Ishikawa (cell line): Measurements from ENCODE around the gene RSU1.

ENCODE experiments used
- EGR1 ChIP-seq: IDR thresholded peaks from 2 replicates; pipeline ENCODE4 v1.6.1; 2012
- EP300 ChIP-seq: IDR thresholded peaks from 2 replicates; pipeline ENCODE4 v1.6.1; 2012; ENCODE audit warnings: borderline replicate concordance
- RAD21 ChIP-seq: IDR thresholded peaks from 2 replicates; pipeline ENCODE4 v1.6.1; 2012; ENCODE audit warnings: low read depth
- TAF1 ChIP-seq: IDR thresholded peaks from 2 replicates; pipeline ENCODE4 v1.6.1; 2012; ENCODE audit warnings: low read depth, mild to moderate bottlenecking
- TCF12 ChIP-seq: IDR thresholded peaks from 2 replicates; pipeline ENCODE4 v1.6.1; 2012; ENCODE audit warnings: low read depth
- TEAD4 ChIP-seq: IDR thresholded peaks from 2 replicates; pipeline ENCODE4 v1.6.1; 2012
- YY1 ChIP-seq: IDR thresholded peaks from 2 replicates; pipeline ENCODE4 v1.6.1; 2012; ENCODE audit warnings: low read depth
- TF ChIP-seq, protein P1 (sequence below): IDR thresholded peaks from 2 replicates; pipeline ENCODE4 v1.6.1; 2012
- TF ChIP-seq, protein P2 (sequence below): IDR thresholded peaks from 2 replicates; pipeline ENCODE4 v1.6.1; 2012; ENCODE audit warnings: low read depth, mild to moderate bottlenecking

GRCh38 chr10:16751244-16751643 is 66.0 kb downstream of the RSU1 start:
- TF ChIP-seq, protein P1, sequence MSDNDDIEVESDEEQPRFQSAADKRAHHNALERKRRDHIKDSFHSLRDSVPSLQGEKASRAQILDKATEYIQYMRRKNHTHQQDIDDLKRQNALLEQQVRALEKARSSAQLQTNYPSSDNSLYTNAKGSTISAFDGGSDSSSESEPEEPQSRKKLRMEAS = no peak
- no peak for TF ChIP-seq YY1
- TF ChIP-seq TAF1 = no peak
- TF ChIP-seq RAD21 = no peak
- TF ChIP-seq EP300 = no peak
- TF ChIP-seq TEAD4 = no peak
- TF ChIP-seq, protein P2, sequence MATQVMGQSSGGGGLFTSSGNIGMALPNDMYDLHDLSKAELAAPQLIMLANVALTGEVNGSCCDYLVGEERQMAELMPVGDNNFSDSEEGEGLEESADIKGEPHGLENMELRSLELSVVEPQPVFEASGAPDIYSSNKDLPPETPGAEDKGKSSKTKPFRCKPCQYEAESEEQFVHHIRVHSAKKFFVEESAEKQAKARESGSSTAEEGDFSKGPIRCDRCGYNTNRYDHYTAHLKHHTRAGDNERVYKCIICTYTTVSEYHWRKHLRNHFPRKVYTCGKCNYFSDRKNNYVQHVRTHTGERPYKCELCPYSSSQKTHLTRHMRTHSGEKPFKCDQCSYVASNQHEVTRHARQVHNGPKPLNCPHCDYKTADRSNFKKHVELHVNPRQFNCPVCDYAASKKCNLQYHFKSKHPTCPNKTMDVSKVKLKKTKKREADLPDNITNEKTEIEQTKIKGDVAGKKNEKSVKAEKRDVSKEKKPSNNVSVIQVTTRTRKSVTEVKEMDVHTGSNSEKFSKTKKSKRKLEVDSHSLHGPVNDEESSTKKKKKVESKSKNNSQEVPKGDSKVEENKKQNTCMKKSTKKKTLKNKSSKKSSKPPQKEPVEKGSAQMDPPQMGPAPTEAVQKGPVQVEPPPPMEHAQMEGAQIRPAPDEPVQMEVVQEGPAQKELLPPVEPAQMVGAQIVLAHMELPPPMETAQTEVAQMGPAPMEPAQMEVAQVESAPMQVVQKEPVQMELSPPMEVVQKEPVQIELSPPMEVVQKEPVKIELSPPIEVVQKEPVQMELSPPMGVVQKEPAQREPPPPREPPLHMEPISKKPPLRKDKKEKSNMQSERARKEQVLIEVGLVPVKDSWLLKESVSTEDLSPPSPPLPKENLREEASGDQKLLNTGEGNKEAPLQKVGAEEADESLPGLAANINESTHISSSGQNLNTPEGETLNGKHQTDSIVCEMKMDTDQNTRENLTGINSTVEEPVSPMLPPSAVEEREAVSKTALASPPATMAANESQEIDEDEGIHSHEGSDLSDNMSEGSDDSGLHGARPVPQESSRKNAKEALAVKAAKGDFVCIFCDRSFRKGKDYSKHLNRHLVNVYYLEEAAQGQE = no peak
- TF ChIP-seq EGR1 = no peak
- TF ChIP-seq TCF12 = no peak
